ENCODE measurements around the gene FAAH.

Gene FAAH

DNA sequence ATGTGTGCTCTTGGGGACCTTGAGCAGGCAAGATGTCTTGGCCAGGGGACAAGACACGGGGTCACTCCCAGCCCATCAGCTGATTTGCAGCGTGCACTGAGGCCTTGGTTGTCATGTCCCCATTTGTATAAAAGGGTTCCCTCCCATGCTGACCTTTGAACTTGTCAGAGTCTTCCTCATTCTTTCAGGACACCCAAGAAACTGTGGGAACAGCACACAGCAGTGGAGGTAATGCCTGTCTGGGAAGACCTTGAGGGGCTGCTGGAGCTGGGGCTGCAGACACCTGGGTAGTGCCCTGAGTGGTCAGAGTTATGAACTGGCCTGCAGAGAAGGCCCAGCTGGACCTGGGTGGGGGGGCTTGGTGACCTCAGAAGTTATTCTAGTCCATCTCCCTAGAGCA lies 46.4 kb downstream of the FAAH start:
- no peak for DNase-seq (ENCODE audit: low read depth, low spot score)
- ChIA-PET CTCF (interaction anchor here (0.7 to 4.6 kb wide), 8 partner anchors 10 to 107 kb away, joined by 3 to 74 read pairs (median 6); no protein-coding TSS in a partner anchor), POLR2A (no interaction called here)
- TF ChIP-seq CTCF (IDR thresholded peaks at IDR 0.05; ENCODE audit: insufficient read depth, low read length, missing control alignments), result no peak
- no peak overlapping the region for H3K4me3 ChIP-seq (ENCODE audit: low read depth, low read length)

DNA sequence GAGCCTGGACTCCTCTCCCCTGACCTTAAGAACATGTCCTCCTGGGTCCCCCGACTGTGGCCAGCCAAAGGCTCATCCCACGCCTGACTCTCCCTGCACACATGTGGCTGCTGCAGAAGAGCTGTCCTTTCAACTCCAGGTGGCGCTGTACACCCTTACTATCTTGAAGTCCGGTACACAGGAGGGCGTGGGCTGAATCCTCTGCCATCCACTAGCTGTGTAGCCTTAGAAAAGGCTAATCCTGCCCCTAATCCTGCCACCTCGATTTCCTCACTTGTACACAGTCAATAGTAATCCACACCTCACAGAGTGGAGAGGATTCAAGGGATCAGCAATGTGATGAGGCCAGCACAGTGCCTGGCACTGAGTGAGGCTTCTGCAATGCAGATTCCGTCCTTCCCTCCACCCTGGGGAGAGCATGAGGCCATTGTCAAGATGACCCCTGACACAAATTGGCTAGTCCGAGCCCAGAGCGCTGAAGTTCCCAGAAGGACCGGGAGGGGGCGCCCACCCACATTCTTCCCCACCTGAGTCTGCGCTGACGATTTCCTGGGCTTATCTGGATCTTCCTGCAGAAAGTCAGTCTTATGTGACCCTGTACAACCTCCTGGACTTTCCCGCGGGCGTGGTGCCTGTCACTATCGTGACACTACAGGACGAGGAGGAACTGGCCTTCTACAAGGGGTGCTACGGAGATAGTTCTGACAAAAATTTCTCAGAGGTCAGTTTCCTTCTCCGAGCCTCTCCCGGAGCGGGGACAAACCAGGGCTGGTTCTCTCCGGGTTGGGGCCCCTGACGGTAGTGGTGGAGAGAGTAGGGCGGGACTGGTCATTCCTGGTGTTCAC lies 48.4 kb downstream of the FAAH start:
- POLR2A ChIA-PET, result no interaction called here
- H3K4me3 ChIP-seq (ENCODE audit: low read depth, low read length), result peak overlapping the region; percentile 54
- CTCF ChIA-PET, result interaction anchor here (0.6 to 4.6 kb wide), 25 partner anchors 9 to 284 kb away, joined by 3 to 74 read pairs (median 5); a partner anchor contains a TSS
- TF ChIP-seq CTCF (IDR thresholded peaks at IDR 0.05; ENCODE audit: insufficient read depth, low read length, missing control alignments), result peak; percentile 96
- DNase-seq (ENCODE audit: low read depth, low spot score), result peak; percentile 5

- no peak for DNase-seq (ENCODE audit: low read depth, low spot score)
- no peak for TF ChIP-seq CTCF (IDR thresholded peaks at IDR 0.05; ENCODE audit: insufficient read depth, low read length, missing control alignments)
- ChIA-PET POLR2A (no interaction called here), CTCF (interaction anchor here (0.7 to 17.6 kb wide), 20 partner anchors 10 to 281 kb away, joined by 3 to 429 read pairs (median 6); partner anchors contain the start of gene MOB3C)
- H3K4me3 ChIP-seq (ENCODE audit: low read depth, low read length), result no peak overlapping the region
These were observed 50.3 kb downstream of the FAAH start for GRCh38 chr1:46444466-46444865.

- DNase-seq (ENCODE audit: low read depth, low spot score), result no peak
- ChIA-PET CTCF (interaction anchor here (0.8 to 17.6 kb wide), 22 partner anchors 10 to 280 kb away, joined by 3 to 429 read pairs (median 7); partner anchors contain the start of gene KNCN), POLR2A (interaction anchor here (0.5 kb wide), 1 partner anchor 14 kb away, joined by 3 read pairs; no protein-coding TSS in a partner anchor)
- peak; percentile 7 for TF ChIP-seq CTCF (IDR thresholded peaks at IDR 0.05; ENCODE audit: insufficient read depth, low read length, missing control alignments)
- no peak overlapping the region for H3K4me3 ChIP-seq (ENCODE audit: low read depth, low read length)
These were observed 51.7 kb downstream of the FAAH start for GRCh38 chr1:46445773-46446256.

DNA sequence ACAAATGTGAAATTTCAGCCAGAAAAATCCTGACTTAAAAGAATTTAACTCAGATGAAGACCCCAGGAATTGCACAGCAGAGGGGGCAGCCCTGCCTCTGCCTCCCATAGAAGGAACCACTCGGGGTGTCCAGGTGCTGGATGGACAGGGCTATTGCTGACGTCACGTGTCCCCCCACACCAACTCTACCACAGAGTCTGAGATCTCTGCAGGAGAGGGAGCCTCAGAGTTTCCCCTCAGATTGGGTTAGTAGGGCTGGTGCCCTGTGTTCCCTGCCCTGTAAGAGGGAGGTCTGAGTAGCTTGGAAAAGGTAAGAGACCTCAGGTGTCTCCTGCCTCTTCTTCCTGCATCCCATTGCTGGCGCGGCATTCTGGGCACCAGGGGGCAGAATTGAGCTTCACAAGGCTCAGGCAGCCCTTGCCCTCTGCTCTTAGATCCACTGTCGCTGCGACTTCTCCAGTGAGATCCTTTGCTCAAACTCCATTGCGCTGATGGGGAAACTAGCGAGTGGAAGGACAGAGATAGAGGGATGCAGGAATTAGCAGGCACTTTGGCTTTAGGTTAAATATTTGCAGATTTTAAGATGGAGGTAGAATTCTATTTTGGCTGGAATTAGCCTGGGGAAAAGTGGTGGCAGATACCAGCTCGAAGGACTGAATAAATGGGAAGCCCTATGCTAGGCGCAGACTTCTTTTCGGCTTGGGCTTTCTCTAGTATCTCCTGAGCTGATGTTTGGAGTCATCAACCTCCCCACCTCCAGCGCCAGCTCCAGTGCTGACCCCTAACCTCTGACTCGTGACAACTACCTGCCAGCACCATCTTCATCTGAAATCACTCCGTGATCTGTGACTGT lies 52.8 kb downstream of the FAAH start:
- no peak for DNase-seq (ENCODE audit: low read depth, low spot score)
- CTCF ChIA-PET, result interaction anchor here (0.6 to 17.6 kb wide), 38 partner anchors 9 to 279 kb away, joined by 3 to 429 read pairs (median 7); partner anchors contain the start of gene KNCN

More for the DNA sequence above, 52.8 kb downstream of the FAAH start:
- H3K4me3 ChIP-seq (ENCODE audit: low read depth, low read length), result no peak overlapping the region
- TF ChIP-seq CTCF (IDR thresholded peaks at IDR 0.05; ENCODE audit: insufficient read depth, low read length, missing control alignments), result peak; percentile 89
- POLR2A ChIA-PET, result no interaction called here

Data from AG04449 (cell line).